Fibroblast of pulmonary artery (primary cell): ENCODE measurements around the gene CACNA1E.

ENCODE experiments used
- DNase-seq: peaks from one replicate; pipeline ENCODE4 v3.0.0-alpha.2; 2010; ENCODE audit warnings: low read depth
- H3K4me3 ChIP-seq: replicated peaks from 2 replicates; pipeline ENCODE4 v1.5.1; 2011; ENCODE audit warnings: low read depth, mild to moderate bottlenecking, control low read depth, low read length, moderate library complexity
- CTCF ChIP-seq: IDR thresholded peaks from 2 replicates; pipeline ENCODE4 v1.5.1; 2011; ENCODE audit warnings: mild to moderate bottlenecking, control low read depth, low read length, inconsistent platforms; ENCODE audit errors: missing control alignments

CACNA1E gene

DNA sequence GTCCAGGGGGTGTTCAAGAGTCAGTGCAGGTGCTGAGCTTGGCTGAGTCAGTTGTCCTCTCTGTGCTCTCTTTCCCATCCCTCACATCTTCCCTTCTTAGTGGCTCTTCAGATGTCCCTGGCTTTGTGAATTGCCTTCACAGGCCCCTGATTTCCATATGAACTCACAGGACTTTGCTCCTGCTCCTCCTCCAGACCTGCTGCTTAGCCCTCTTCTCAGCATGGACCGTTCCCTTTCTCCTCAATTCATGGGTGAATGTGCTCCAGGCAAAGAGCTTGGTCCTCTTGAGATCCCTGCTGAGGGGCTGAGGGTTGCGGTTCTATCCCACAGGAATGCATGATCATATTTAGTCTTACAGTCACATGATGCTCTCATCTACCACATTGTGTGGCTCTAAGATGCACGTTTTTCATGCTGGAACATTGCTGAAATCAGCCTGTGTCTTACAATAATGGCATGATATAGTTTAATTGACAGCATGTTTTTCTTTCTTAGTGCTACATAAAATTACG lies 30.5 kb downstream of the CACNA1E start:
- no peak overlapping the region for H3K4me3 ChIP-seq
- no peak for DNase-seq
- no peak for TF ChIP-seq CTCF

- TF ChIP-seq CTCF = no peak
- no peak for DNase-seq
- no peak overlapping the region for H3K4me3 ChIP-seq
Observed at GRCh38 chr1:181514298-181515290, 31.3 kb downstream of the CACNA1E start.

DNA sequence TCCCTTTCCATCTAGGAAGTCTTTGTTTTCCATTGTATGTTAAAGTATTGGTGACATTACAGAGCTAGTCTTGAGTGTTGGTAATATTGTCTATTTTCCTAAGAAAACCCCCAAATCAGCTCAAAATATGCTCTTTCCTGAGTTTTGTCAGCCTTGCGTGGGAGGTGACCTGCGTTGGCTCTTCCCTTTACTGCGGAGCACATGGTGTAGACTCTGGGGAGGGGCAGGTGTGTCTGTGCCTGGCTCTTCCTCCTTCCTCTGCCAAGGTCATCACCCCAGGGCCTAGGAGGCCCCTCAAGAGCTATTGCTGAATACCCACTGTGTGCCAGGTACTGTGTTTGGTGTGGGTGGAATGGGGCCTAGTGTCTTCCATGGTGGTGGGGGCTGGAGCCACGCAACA lies 33.4 kb downstream of the CACNA1E start:
- no peak for TF ChIP-seq CTCF
- H3K4me3 ChIP-seq = no peak overlapping the region
- DNase-seq = no peak

DNA sequence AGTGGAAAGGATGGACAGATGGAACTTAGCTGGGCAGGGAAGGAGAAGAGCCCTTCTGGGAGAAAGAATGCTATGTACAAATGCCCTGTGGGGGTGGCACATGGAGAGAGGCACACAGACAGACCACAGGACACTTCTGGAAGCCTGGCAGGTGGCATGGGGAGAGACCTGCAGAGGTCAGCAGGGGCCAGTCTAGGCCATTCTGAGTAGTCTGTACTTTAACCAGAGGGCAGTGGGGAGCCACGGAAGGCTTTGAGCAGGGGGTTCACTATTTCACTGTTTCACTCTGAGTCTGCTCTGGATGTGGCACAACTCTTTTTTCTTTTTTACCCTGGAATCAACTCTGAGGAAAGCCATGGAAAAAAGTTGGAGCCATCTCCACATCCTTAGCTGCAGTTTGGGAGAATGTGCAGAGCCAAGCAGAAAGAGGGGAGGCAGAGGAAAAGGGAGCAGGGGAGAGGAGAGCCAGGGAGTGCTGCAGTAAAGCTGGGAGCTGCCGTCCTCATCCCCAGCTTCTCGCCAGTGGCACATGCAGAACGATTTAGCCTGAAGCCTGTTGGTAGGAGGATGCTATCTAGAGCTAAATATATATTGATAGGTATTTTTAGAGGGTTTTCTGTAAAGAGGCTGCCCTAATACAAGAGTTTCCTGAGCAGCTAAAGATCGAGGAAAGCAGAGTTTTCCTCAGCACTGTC lies 34.0 kb downstream of the CACNA1E start:
- DNase-seq = no peak
- no peak overlapping the region for H3K4me3 ChIP-seq
- TF ChIP-seq CTCF = no peak

GRCh38 chr1:181518152-181518551 lies 34.8 kb downstream of the CACNA1E start:
- no peak for DNase-seq
- H3K4me3 ChIP-seq = no peak overlapping the region
- no peak for TF ChIP-seq CTCF

- no peak for DNase-seq
- no peak overlapping the region for H3K4me3 ChIP-seq
- no peak for TF ChIP-seq CTCF
Observed at GRCh38 chr1:181522864-181523263, 39.5 kb downstream of the CACNA1E start.
